Hindlimb muscle (tissue), 1 donor: ENCODE measurements around the gene CBS. TPM values are rescaled to one million over a fixed set of nuclear protein-coding genes. Genes with fewer than 3 reads are reported as not detected.
"Not testable (repeated sequence)": the region's sequence is repeated elsewhere in the genome, so short reads cannot be mapped to it uniquely, and the experiment has no call there.

Experiments used
- DNase-seq: peaks from one replicate; pipeline ENCODE4 v3.0.0-alpha.2; 2013
- polyA plus RNA-seq: library from polyadenylated mRNA; unstranded; fragments of 120-200 nt; gene quantifications from one replicate; pipeline ENCODE4 v1.2.1, GENCODE V29; 2013; ENCODE audit not compliant: insufficient read length

CBS gene
- polyA plus RNA-seq, 1 donor = 15.2 TPM

GRCh38 chr21:43066690-43067089 lies 8.9 kb downstream of the CBS start:
- DNase-seq = not testable (repeated sequence)

- not testable (repeated sequence) for DNase-seq
These were observed 9.6 kb downstream of the CBS start for GRCh38 chr21:43065991-43066390.

DNA sequence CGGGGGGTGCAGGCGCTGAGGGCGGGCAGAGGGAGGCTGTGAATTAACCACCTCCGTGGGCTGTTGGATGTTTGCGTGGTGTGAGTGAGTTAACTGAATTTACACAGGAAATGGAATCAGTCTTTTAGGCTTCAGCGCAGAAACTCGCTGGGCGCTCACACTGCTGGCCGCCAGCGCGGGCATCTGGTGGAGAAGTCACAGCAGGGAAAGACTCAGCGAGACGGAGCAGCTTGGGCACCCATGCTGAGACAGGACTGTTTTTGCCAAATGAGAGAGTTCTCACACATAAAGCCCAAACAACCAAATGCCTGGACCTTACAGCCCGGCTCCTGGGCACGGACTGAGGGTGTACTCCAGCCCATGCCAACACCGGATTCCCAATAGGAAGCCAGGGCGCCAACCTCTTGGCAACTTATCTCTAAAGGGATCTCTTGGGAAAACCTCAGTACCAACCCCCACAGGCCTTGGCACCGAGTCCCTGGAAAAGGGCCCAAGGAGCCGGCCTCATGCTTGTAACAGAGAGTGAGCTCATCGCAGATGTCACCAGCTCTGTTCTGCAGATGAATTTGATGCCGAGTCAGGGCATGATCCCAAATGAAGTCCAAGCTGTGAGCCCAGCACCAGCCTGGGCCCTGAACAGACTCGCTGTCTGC lies 11.2 kb downstream of the CBS start:
- not testable (repeated sequence) for DNase-seq

- DNase-seq = not testable (repeated sequence)
These were observed 12.5 kb downstream of the CBS start for GRCh38 chr21:43062955-43063664.

- not testable (repeated sequence) for DNase-seq
These were observed 22.5 kb downstream of the CBS start for GRCh38 chr21:43053112-43053511.

GRCh38 chr21:43045876-43046821 lies 29.5 kb downstream of the CBS start:
- not testable (repeated sequence) for DNase-seq

DNA sequence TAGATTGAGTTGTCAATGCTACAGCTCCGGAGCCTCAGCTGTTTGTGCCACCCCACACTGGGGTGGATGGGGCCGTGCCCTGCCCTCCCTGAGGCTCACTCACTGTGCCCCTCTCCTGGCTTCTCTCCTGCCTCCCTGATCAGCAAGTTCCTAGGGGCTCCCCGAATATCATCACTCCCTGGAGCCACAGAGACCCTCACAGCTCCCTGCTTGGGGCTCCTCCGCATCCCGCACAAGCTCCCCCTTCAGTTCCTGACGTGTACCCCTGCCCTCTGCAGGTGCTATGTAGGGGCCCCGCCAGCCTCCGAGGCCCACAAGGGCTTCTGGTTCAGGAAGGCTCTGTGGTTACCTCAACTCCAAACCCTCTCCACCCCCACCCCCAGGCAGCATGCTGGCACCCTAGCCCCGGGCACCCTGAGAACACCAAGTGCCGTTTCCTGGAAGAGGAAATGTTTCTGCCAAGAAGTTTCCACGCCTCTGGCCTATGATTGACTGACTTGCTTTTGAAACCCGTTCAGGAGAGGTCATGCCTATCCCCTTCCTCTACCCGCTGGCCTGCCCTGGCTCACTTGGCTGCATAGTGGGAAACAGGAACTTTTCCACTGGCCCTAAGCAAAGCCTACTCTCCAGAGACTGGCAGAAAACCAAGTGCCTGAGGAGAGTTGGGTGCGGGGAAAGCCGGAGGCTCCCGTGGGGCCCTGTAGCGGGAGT lies 30.3 kb downstream of the CBS start:
- DNase-seq = not testable (repeated sequence)

- DNase-seq = not testable (repeated sequence)
These were observed 31.1 kb downstream of the CBS start for GRCh38 chr21:43044547-43044946.

DNA sequence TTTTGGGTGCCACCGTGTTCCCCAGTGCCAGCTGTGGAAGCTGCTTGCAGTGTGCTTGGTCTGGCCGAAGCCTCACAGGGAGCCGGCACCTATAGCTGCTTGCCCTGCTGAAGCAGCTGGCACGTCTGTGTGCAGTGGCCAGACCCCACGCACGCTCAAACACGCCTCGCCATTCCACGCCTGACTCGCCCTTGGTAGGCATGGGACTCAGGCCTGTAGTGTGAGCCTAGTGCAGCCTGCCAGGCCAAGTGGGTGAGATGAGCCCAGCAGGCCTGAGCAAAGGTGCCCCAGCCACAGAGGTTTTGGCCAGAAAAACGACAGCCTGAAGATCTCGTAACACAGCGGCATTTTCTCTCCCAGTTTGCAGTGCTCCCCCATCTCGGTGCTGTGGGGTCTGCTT lies 32.3 kb downstream of the CBS start:
- DNase-seq = not testable (repeated sequence)

DNA sequence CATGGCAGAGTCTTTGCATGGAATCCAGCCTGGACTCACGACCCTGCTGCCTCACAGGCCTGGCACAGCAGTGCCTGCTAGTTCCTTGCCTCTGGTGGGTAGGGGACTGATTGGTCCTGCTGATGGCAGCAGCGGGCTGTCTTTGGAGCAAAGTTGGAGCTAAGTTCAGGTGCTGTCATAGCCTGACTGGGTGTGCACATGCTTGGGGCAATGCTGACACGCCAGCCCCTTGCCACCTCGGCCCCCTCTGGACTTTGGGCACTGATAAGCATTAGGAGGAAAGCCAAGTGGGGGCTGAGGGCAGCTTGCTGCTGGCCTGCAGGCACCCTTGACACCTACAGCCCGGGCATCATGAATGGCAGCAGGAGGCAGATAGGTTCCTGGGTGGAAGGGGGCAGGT lies 33.5 kb downstream of the CBS start:
- not testable (repeated sequence) for DNase-seq

DNA sequence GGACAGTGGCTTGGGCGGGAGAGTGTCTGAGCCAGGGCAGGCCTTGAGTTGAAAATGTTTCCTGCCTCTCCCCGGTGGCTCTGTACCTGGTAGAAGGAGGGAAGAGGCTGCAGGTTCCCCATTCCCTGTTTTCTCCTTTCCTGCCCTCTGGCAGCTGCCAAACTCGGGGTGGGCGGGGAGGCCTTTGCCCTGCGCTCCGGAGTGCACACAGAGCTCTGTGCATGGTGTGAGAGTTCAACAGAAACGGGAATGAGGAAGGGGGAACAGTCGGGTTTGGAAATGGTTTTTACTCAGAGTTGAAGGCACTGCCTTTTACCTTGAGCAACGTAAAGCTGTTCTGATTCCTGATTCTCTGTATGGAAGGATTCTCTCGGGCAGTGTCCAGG lies 37.0 kb downstream of the CBS start:
- not testable (repeated sequence) for DNase-seq

DNA sequence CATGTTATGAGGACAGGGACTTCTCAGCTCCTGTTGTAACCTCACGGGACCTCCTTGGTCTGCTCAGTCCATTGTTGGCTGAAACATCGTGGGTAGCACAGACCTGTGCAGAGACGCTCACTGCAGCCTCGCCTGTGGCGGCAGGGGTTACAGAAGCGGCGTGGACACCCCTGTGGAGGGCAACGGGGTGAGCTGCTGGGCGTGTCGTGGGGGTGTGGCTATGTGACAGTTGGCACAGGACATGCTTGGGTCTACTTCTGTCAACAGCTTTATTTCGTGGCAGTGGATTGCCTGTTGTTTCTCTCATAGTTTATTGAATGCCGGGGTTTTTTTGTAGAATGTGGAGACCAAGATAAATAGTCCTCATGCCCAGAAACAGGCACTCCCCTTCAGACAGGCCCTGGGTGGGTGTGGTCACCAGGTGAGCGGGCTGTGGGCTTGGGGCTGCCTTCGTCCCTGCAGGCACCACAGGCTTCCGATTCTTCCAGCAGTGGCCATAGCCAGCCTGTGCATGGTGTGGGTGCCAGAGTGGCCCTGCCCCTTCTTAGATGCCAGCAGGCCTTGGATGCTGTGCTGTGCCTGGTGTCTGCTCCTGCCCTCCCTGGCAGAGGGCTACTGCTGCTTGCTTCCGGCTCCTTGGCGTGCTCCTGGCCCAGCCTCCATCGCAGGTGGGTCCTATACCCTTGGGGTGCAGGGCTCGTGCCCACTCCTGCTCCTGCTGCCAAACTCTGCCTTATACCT lies 37.5 kb downstream of the CBS start:
- not testable (repeated sequence) for DNase-seq

- not testable (repeated sequence) for DNase-seq
These were observed 38.7 kb downstream of the CBS start for GRCh38 chr21:43036889-43037288.

GRCh38 chr21:43034826-43035225 lies 40.8 kb downstream of the CBS start:
- DNase-seq = no peak

- DNase-seq = no peak
These were observed 41.5 kb downstream of the CBS start for GRCh38 chr21:43034101-43034500.

DNA sequence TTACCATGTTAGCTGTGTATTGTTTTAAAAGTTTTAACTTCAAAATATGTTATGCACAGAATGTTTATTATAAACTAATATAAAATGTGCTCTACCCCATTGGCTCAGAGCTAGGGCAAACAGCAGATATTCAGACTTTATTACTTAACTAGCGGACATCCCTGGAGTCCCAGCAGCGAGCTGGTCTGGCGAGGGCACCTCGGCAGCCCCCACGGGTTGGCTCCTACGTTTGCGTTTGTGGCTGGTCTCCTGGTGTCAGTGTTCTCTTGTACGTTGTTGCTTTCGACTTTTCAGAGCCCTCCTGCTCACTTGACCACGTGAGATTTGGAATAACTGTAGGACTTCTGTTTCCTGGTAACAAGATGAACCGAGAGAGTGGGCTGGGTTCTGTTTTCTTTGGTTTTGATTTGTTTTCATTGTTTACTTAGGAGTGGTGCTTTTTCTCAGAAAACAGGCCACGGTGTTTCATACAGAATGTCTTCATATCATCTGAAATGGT lies 44.5 kb downstream of the CBS start:
- no peak for DNase-seq

- DNase-seq = no peak
These were observed 45.9 kb downstream of the CBS start for GRCh38 chr21:43029785-43030184.

GRCh38 chr21:43027846-43028731 lies 47.5 kb downstream of the CBS start:
- DNase-seq = no peak

GRCh38 chr21:43025636-43026180 lies 49.9 kb downstream of the CBS start:
- no peak for DNase-seq
